OCI-M1 (cell line): Measurements from ENCODE around the gene LCE1F.

Experiments
- DNase-seq: peaks from one replicate; lab custom pipeline; 2025; lab: John Stamatoyannopoulos, UW

The LCE1F gene, protein sequence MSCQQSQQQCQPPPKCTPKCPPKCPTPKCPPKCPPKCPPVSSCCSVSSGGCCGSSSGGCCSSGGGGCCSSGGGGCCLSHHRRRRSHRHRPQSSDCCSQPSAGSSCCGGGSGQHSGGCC

DNA sequence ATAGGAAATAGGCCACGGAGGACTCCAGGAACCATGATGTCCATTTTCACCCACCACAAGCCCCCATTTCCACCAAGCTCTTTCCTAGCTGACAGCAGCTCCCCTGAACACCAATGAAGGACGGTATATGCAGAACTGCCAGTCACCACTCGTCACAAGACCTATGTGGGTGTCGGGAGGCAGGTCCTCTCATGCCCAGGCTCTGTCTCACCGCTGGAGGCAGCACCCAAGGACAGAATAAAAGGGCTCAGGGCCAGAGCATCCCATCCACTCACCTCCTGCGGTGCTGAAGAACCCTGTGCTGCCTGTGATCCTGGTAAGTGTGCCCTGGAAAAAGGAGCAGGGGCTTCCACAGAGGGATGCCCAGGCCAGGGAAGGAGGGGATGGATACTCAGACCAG is at the start of gene LCE1F:
Gene LCE1F, plus strand, starts transcription at position 266 of the 400 bp plus-strand sequence. CDS start 1,232 bp downstream, outside the sequence.
- DNase-seq: no peak

DNA sequence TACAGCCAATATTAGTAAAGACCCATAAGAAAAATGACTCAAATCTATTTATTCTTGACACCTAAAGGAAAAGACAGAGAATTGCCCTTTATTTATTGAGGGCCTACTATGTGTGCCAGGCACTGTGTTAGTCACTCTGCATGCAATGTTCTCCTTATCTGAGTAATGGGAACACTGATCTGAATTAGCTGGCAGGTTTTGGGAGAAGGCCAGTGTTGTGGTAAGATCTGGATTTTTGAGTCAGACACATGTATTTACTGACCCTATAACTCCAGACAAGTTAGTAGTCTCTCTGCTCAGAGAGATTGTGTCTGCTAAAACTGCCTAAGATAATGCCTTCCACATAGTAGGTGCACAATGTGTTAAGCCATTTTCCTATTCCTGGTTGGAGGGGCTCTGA is 49.7 kb upstream of the LCE1F start:
- no peak for DNase-seq

DNA sequence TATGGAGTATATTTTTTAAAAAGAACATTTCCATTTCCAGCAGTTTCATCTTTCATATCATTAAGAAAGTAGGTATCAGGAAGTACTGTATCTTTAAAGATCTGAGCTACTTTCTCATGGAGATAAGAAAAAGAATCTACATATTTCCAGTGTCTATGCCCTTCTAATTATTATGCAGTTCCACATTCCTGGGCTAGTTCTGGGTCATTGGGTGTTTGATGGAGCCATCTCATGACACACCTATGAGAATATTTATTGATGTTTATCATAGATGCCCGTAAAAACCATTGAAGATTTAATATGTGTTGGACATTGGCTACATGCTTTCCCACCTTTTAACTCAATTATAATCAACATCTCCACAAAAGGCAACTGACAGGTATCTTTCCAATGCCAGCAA is 46.0 kb upstream of the LCE1F start:
- DNase-seq: no peak

DNA sequence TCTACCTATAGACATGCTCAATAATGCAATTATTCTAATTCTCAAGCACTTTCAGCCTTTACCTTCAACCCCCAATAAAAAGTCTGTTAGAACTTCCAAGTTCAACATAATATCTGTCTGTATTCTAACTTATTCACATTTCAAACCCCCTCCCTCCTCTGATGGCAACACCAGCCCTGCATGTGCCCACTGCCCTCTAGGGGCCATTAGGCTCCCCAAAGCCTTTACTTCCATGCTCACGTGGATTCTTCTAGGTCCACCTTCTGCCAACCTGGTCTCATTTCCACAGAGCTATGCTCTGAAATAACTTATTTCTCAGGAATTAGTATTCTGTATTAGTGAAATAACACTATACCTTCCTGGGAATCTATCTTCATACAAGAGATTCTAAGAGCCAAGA is 39.3 kb upstream of the LCE1F start:
- peak; percentile 41 for DNase-seq

DNA sequence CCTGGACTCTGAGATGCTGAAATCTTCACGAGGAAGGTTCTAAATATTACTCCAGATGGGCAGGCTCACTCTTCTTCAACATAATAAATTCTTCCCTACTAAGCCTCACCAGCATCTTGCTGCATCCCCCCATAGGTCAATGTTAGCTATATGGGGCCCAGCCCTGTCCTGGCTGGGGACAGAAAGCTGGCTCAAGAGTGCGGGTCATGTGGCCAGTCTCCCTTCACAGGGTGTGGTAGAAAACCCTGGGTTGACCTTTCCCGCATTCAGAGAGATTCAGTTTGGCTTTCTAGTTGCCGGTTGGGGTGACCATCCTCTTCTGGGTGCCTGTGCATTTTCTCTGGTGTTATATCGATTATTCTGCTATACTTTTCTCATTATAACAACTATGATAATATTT is 36.9 kb upstream of the LCE1F start:
- no peak for DNase-seq

DNA sequence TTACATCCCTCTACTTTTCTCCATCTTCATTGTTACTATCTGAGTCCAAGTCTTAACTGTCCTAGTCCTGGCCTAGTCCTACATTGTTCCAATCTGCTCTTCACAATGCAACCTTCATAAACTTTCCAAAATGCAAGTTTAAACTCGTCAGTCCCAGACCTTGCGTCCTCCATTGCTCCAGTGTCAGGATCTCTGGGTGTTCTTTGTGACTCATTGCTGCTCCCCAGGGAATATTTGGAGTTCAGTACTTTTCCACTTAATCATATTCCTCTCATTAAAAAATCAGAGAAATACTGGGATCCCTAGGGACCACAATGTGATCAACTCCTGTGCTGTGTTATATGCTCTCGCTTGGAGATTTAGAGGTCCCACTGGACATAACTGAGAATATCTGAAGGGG is 35.1 kb upstream of the LCE1F start:
- no peak for DNase-seq

DNA sequence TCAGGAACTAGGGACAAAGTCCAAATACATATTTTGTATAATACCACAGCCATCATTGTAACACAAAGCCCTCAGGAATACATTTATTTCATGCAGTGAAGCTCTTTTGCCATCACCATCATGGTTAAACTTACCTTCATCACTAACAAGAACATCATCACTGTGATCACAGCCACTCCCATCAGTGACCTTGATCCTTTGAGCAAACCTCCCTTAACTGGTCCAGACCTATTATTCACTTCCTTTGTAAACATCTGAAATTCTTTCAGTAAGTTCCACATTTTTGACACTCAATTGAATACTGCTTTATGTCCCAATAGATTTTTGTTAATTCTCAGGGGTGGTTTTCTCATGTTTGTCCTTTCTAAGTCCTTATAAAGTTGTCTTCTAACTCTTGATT is 33.3 kb upstream of the LCE1F start:
- no peak for DNase-seq

DNA sequence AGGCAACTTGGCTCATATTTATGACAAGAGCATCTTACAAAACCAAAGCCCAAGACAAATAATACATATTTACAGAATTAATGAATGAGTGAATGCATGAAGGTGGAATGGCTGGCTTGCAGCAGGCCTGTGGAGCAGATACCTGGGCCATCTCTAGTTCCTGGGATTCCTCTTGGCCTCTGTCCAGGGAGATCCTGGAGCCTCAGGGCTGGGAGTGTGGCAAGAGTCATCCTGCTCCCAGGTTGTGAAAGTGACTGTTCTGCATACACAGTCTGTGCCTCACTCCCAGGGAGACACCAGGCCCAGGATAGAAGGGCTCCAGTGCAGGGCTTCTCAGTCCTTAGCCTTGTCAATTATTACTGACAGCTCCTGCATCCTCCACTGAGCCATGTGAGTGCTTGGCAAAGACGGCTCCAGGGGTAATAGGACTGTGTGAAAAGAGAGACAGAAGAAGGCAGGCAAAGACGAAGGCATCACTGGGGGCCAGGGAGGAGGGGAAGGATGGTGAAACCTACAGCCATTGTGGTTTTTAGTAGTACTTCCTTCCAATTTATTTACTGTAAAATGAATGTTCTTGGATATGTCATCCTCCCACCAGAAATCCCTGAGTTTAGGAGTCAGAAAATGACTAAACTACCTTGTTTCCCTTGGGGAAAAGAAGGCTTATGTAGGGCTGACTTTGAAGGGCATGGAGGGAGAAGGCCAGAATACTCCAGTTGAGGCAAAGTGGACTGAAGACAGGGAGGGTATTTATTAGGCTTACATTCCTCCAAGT is 31.4 kb upstream of the LCE1F start:
- no peak for DNase-seq

DNA sequence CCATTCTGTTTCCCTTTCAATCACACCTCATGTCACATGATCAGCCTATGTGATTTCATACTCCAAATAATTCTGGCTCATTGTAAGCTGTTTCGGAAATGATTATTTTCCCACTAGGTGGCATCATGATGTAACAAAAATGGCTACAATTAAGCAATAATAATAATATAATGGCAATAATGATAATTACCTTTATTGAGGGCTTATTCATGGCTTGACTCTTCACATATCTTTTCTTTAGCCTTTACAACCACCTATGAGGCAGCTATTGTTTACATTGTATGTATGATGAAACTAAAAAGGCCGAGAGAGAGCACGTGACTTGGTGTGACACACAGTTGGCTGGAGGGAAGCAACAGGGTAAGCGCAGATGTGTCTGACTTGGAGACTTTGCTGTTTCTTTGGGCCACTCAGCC is 29.6 kb upstream of the LCE1F start:
- peak; percentile 67 for DNase-seq

DNA sequence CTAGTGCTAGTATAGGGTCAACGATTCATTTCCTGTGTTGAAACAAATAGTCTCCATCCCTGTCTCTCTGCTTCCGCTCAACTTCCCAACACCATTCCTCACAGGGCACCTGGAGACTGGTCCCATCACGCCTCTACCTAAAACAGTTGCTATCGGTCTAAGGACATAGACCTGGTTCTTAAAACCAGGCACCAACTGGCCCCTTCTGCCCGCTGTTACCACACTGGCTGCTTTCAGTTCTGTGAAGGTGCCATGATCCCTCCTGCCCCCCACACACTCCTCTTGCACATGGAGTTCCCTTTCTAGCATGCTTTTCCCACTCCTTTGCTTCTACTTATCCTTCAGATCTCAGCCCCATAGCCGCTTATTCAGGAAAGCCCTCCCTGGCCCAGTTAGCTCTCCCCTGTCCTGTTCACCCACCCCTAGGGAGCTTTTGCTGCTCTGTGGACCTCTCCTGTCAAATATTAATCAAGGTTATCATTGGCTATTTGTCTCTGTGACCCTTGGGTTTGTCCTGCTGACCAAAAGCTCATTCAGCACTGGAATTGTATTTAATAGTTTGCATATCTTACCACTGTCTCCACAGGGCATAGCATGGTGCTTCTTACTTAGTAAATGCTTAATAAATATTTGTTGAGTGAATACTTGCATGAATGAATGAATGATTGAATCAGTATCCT is 29.0 kb upstream of the LCE1F start:
- no peak for DNase-seq

DNA sequence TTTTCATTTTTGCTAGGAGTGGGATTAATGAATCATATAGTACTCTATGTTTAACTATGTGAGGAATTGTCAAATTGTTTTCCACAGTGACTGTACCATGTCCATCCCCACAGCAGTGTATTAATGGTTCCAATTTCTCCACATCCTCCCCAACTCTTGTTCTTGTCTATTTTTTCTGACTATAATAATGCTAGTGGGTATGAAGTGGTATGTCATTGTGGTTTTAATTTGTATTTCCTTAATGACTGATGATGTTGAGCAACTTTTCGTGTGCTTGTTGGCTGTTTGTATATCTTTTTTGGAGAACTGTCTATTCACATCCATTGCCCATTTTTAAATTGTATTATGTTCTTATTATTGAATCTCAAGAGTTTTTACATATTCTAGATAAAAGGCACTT is 27.1 kb upstream of the LCE1F start:
- DNase-seq: no peak

DNA sequence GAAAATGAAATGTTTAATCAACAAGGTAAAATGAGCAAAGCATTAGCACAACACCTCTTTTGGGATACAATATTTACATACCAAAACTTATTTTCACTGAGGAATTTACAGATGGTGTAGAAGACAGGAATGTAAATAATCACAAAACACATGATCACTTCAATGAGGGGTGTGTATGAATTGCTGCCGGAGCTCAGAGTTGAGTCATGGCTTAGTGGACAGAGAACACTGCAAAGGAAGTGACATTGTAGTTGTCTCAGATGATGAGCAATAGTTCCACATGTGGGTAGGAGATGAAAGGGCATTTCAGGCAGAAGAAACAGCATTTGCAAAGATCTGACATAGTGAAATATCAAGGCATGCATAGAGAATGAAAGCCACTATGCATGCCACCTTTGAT is 22.7 kb upstream of the LCE1F start:
- DNase-seq: no peak

DNA sequence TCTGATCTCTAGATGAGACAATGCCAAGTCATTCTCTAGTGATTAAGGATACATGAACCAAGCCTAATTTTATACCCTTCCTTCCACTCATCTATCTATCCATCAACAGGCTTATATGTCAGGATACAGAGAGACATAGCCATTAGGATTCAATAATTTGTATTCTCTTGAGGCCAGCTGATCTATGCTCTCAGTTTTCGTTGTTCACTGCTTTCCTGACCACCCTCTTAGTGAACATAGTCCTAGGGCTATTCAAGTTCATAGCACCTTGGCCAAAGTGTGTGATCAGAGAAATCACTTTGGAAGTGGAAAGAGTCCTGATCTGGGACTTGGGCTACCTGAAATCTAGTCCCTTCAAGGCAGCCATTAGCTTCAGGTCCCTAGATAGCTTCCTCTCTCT is 21.4 kb upstream of the LCE1F start:
- no peak for DNase-seq

DNA sequence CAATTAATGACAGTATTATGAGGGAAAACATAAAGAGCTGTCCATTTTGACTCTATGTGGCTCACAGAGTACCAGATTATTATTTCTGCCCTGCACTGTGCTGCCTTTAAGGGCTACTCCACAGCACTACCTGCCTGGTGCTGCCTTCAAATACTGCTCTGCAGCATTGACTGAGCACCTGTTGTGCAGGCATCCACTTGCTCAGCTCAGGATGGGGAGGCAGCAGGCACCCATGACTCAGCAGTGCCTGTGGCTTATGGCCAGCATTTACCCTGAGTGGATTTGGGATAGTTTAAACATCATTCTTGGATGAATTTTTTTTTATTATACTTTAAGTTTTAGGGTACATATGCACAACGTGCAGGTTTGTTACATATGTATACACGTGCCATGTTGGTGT is 18.1 kb upstream of the LCE1F start:
- no peak for DNase-seq

DNA sequence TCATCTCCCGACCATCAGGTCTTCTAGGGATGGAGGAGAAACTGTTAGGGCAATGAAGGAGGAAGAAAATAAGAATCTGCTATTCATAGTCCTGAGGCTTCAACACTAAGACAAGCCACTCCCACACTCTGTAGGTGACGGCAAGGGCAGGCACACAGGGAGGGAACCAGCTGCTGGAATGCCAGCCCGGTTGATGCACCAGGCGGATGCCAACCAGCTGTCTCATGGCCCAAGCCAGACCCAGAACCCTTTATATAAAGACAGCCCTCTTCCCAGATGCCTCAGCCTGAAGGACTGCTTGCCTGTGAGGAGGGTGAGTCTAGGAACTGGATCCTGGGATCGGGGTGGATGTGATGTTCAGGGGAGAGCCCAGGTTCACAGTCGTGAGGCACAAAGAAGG is 17.2 kb upstream of the LCE1F start, which contains the start of gene KPRP:
Gene KPRP, plus strand, starts transcription at position 279 of the 400 bp plus-strand sequence. CDS start 1,564 bp downstream, outside the sequence.
- no peak for DNase-seq

DNA sequence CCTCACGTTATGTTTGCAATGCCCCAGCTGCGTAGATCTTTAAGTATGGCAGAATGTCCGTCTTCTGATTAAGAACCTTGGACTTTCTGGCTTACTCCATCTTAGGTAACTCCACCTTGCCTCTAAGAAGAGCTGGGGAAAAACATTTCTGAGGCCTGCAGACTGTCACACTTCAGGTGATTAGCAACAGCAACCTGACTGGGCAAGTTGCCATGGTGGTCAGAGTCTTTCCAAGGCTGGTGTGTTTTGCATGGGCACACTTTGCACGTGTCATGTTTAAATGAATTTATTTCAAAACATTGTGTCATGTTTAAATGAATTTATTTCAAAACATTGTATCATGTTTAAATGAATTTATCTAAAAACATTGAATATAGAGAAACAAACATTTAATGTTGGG is 16.3 kb upstream of the LCE1F start:
- DNase-seq: no peak

DNA sequence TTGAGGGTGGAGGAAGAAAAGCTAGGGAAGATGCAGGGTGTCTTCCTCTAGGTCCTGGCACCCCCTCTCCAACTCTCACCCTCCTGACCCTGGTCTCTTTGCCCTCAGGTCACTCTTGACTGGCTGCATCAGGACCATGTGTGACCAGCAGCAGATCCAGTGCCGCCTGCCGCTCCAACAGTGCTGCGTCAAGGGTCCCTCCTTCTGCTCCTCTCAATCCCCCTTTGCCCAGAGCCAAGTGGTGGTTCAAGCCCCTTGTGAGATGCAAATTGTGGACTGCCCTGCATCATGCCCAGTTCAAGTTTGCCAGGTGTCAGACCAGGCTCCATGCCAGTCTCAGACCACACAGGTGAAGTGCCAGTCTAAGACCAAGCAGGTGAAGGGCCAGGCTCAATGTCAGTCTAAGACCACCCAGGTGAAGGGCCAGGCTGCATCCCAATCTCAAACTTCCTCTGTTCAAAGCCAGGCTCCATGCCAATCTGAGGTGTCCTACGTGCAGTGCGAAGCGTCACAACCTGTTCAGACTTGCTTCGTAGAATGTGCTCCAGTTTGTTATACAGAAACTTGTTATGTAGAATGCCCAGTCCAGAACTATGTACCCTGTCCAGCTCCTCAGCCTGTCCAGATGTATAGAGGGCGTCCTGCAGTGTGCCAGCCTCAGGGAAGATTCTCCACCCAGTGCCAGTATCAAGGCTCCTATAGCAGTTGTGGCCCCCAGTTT is 15.3 kb upstream of the LCE1F start:
- DNase-seq: no peak

DNA sequence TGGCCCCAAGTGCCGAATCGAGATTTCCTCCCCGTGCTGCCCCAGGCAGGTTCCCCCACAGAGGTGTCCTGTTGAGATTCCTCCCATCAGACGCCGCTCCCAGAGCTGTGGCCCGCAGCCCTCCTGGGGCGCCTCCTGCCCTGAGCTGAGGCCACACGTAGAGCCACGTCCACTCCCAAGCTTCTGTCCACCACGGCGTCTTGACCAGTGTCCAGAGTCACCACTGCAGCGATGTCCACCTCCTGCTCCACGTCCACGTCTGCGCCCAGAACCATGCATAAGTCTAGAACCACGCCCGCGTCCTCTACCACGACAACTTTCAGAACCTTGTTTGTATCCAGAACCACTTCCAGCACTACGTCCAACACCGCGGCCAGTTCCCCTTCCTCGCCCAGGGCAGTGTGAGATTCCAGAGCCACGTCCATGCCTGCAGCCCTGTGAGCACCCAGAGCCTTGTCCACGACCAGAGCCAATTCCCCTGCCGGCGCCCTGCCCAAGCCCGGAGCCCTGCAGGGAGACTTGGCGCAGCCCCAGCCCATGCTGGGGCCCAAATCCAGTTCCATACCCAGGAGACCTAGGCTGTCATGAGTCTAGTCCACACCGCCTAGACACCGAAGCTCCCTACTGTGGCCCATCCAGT is 14.3 kb upstream of the LCE1F start:
- DNase-seq: no peak

DNA sequence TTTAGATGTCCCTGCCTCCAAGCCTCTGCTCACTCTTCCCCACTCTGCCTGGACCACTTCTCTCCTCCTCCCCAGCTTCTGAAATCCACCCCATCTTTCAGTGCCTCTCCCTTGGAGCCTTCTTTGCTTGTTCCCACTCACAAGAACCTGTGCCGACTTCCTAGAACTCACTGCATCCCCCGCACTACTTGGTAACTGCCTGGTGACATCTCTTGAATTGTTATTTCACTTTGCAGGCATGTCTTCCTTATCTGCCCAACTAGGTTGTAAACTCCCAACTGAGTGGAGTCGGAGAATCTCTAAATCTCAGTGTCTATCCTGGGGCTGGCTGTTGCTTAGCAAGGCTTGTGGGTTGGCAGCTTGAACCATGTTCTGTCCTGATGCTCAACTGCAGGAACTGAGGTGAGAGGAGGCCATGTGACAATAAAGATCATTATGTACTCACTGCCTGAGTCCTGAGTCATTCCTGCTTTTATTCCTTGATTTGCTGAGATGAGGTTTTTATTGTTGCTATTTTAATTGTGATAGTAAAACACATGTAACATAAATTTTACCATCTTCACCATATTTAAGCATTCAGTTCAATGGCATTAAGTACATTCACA is 13.2 kb upstream of the LCE1F start:
- no peak for DNase-seq

DNA sequence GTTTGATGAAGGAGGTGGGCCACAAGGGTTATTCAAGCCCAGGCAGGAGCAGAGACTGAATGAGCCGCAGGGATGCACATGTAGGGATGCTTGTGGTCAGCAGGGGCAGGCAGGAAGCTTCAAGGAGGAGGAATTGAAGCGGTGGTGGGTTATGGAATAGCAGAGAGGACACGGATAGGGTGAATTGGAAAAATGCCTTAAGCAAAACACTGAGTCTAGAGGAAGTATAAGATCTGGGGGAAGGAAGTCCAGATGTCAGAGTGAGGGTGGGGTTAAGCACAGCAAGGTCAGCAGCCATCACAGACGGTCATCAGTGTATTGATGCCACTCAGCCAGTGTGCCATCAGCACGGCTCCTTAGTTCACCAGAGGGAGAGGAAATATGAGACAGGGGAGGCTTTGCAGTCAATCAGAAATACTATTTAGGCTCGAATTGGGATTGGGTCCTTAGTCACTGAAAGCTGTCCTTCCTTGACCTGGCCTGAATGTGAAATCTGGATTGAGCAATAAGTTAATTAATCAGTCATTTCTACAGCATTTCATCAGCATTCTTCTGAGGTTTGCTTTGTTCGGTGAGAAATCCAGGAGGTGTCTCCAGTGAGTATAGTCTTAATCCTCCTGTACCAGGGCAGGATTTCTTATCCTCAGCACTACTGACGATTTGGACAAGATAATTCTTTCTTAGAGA is 6.0 kb upstream of the LCE1F start:
- DNase-seq: peak; percentile 24

DNA sequence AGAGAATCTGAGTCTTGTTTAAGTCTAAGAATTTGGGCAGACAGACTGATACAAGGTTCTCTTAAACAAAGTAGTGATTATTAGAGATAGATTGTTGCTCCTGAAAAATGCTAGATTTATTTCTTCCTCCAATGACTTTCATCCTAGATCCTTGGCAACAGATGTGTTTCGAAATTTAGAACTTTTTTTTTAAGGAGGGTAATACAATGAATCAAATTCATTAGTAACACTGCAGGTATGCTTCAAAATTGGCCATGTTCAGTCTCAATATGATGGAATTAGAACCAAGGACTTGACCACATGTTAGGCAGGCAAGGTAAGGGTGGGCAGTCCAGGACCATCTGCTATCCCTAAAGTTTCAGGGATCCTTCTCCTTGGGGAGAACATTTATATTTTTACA is 4.5 kb upstream of the LCE1F start:
- DNase-seq: no peak
